ENCODE results near the gene KIFC3.

KIFC3 gene

GRCh38 chr16:57829969-57830360 is 27.7 kb upstream of the KIFC3 start:
- H3K4me3 ChIP-seq (ENCODE audit: control insufficient read depth, low read depth, low read length), result no peak overlapping the region
- no peak for TF ChIP-seq CTCF (conservative IDR thresholded peaks at IDR 0.05; ENCODE audit: control insufficient read depth, insufficient read depth, low read depth, low read length)

GRCh38 chr16:57828272-57829161 is 26.2 kb upstream of the KIFC3 start:
- DNase-seq (ENCODE audit: low read depth), result no peak
- TF ChIP-seq CTCF (conservative IDR thresholded peaks at IDR 0.05; ENCODE audit: control insufficient read depth, insufficient read depth, low read depth, low read length), result no peak
- H3K4me3 ChIP-seq (ENCODE audit: control insufficient read depth, low read depth, low read length), result no peak overlapping the region

More at GRCh38 chr16:57829969-57830360, 27.7 kb upstream of the KIFC3 start:
- no peak for DNase-seq (ENCODE audit: low read depth)

- DNase-seq (ENCODE audit: low read depth), result no peak
- no peak for TF ChIP-seq CTCF (conservative IDR thresholded peaks at IDR 0.05; ENCODE audit: control insufficient read depth, insufficient read depth, low read depth, low read length)
- no peak overlapping the region for H3K4me3 ChIP-seq (ENCODE audit: control insufficient read depth, low read depth, low read length)
Measured at GRCh38 chr16:57826706-57827625, 24.7 kb upstream of the KIFC3 start.

GRCh38 chr16:57826052-57826451 is 23.8 kb upstream of the KIFC3 start:
- TF ChIP-seq CTCF (conservative IDR thresholded peaks at IDR 0.05; ENCODE audit: control insufficient read depth, insufficient read depth, low read depth, low read length), result no peak
- DNase-seq (ENCODE audit: low read depth), result no peak
- no peak overlapping the region for H3K4me3 ChIP-seq (ENCODE audit: control insufficient read depth, low read depth, low read length)

- H3K4me3 ChIP-seq (ENCODE audit: control insufficient read depth, low read depth, low read length), result no peak overlapping the region
- no peak for DNase-seq (ENCODE audit: low read depth)
- TF ChIP-seq CTCF (conservative IDR thresholded peaks at IDR 0.05; ENCODE audit: control insufficient read depth, insufficient read depth, low read depth, low read length), result no peak
Measured at GRCh38 chr16:57825298-57826044, 23.2 kb upstream of the KIFC3 start.

GRCh38 chr16:57824888-57825287 is 22.6 kb upstream of the KIFC3 start:
- no peak for DNase-seq (ENCODE audit: low read depth)
- no peak overlapping the region for H3K4me3 ChIP-seq (ENCODE audit: control insufficient read depth, low read depth, low read length)
- no peak for TF ChIP-seq CTCF (conservative IDR thresholded peaks at IDR 0.05; ENCODE audit: control insufficient read depth, insufficient read depth, low read depth, low read length)

Data from fibroblast of mammary gland (primary cell).